Upper lobe of left lung (tissue), 4 donors: ENCODE results near the gene POFUT2.

Experiments
- CTCF ChIP-seq, 6 experiments: fragments of 450-650 bp in 4 of 6; fragments of 200-600 bp in 2 of 6; sonication (generic) in 2 of 6; IDR thresholded peaks; one replicate each; pipeline ENCODE4 v1.5.1; 2016 to 2019; ENCODE audit warnings: antibody characterized with exemption in 6 of 6
- POLR2A ChIP-seq, 4 donors: fragments of 450-650 bp; IDR thresholded peaks; one replicate each; pipeline ENCODE4 v1.5.1; 2016 to 2017; ENCODE audit warnings: antibody characterized with exemption in 4 of 4, mild to moderate bottlenecking in 2 of 4
- POLR2AphosphoS5 ChIP-seq, 2 donors: sonication (generic); formaldehyde crosslinking; IDR thresholded peaks; one replicate each; pipeline ENCODE4 v1.5.1; 2017; ENCODE audit warnings: antibody characterized with exemption in 2 of 2

- TF ChIP-seq CTCF (IDR thresholded peaks at IDR 0.05) (no peak), POLR2A (IDR thresholded peaks at IDR 0.05) (no peak), POLR2AphosphoS5 (IDR thresholded peaks at IDR 0.05) (no peak)
These were observed 26.0 kb upstream of the POFUT2 start for GRCh38 chr21:45313682-45314081.
